Measurements from ENCODE around the gene TMEM203.

TMEM203 gene

GRCh38 chr9:137178201-137178938 lies 27.1 kb downstream of the TMEM203 start:
- Mint-ChIP-seq H3K4me1 (ENCODE audit: low read depth) (peaks cover 7% of the 10 kb centered on the region), H3K4me3 (no peak overlapping the region), H3K27me3 (peaks cover 6% of the 10 kb centered on the region), H3K27ac (no peak overlapping the region), H3K9me3 (no peaks in the 10 kb centered on the region), H3K36me3 (ENCODE audit: low read depth) (peaks cover 51% of the 10 kb centered on the region)
- DNase-seq: no peak

- H3K4me1 Mint-ChIP-seq (ENCODE audit: low read depth): peaks cover 7% of the 10 kb centered on the region
- no peak overlapping the region for H3K4me3 Mint-ChIP-seq
- DNase-seq: peak; percentile 46
- no peak overlapping the region for H3K27ac Mint-ChIP-seq
- peaks cover 34% of the 10 kb centered on the region for H3K36me3 Mint-ChIP-seq (ENCODE audit: low read depth)
- no peaks in the 10 kb centered on the region for H3K9me3 Mint-ChIP-seq
- H3K27me3 Mint-ChIP-seq: peaks cover 23% of the 10 kb centered on the region
These were observed 28.9 kb downstream of the TMEM203 start for GRCh38 chr9:137176302-137177182.

GRCh38 chr9:137175345-137175961 lies 30.0 kb downstream of the TMEM203 start:
- peaks cover 33% of the 10 kb centered on the region for H3K27me3 Mint-ChIP-seq
- no peaks in the 10 kb centered on the region for H3K9me3 Mint-ChIP-seq
- DNase-seq: no peak
- peaks cover 26% of the 10 kb centered on the region for H3K36me3 Mint-ChIP-seq (ENCODE audit: low read depth)
- no peak overlapping the region for H3K27ac Mint-ChIP-seq
- no peak overlapping the region for H3K4me3 Mint-ChIP-seq
- peaks cover 7% of the 10 kb centered on the region for H3K4me1 Mint-ChIP-seq (ENCODE audit: low read depth)

DNA sequence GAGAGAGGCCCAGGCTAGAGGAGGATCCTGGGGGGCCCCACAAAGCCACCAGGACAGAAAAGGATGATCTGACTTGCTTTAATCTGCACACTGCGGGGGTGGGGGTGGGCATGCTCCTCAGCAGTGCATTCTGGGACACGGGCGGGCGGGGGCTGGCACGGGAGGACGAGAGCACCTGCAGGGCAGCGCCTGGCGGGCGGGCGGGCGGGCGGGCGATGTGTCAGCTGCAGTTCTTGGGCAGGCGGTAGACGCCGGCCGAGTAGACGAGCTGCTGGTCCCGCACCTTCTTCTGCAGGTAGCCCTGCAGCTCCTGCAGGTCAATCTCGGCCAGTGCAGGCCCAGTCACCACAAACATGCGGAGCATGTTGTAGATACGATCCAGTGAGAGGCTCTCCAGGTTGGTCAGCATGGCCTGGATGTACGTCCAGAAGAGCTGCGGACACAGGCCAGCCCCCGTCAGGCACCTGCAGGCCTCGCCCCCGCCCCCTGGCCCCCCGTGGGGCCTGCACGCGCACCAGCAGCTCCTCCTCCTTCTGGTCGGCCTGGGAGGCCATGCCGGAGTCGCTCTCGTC lies 30.6 kb downstream of the TMEM203 start:
- H3K36me3 Mint-ChIP-seq (ENCODE audit: low read depth): peaks cover 22% of the 10 kb centered on the region
- H3K27ac Mint-ChIP-seq: no peak overlapping the region
- H3K4me3 Mint-ChIP-seq: no peak overlapping the region
- DNase-seq: no peak
- H3K9me3 Mint-ChIP-seq: no peaks in the 10 kb centered on the region
- peaks cover 39% of the 10 kb centered on the region for H3K27me3 Mint-ChIP-seq
- H3K4me1 Mint-ChIP-seq (ENCODE audit: low read depth): peaks cover 7% of the 10 kb centered on the region

GRCh38 chr9:137173796-137174664 lies 31.4 kb downstream of the TMEM203 start:
- H3K4me1 Mint-ChIP-seq (ENCODE audit: low read depth): peaks cover 7% of the 10 kb centered on the region
- H3K27me3 Mint-ChIP-seq: peaks cover 42% of the 10 kb centered on the region
- DNase-seq: no peak
- peaks cover 15% of the 10 kb centered on the region for H3K36me3 Mint-ChIP-seq (ENCODE audit: low read depth)
- no peak overlapping the region for H3K4me3 Mint-ChIP-seq
- no peaks in the 10 kb centered on the region for H3K9me3 Mint-ChIP-seq
- H3K27ac Mint-ChIP-seq: no peak overlapping the region

- Mint-ChIP-seq H3K36me3 (ENCODE audit: low read depth) (peaks cover 10% of the 10 kb centered on the region), H3K4me3 (no peak overlapping the region), H3K9me3 (no peaks in the 10 kb centered on the region), H3K4me1 (ENCODE audit: low read depth) (peaks cover 10% of the 10 kb centered on the region), H3K27ac (no peak overlapping the region), H3K27me3 (peaks cover 47% of the 10 kb centered on the region)
- DNase-seq: no peak
These were observed 32.3 kb downstream of the TMEM203 start for GRCh38 chr9:137172901-137173795.

DNA sequence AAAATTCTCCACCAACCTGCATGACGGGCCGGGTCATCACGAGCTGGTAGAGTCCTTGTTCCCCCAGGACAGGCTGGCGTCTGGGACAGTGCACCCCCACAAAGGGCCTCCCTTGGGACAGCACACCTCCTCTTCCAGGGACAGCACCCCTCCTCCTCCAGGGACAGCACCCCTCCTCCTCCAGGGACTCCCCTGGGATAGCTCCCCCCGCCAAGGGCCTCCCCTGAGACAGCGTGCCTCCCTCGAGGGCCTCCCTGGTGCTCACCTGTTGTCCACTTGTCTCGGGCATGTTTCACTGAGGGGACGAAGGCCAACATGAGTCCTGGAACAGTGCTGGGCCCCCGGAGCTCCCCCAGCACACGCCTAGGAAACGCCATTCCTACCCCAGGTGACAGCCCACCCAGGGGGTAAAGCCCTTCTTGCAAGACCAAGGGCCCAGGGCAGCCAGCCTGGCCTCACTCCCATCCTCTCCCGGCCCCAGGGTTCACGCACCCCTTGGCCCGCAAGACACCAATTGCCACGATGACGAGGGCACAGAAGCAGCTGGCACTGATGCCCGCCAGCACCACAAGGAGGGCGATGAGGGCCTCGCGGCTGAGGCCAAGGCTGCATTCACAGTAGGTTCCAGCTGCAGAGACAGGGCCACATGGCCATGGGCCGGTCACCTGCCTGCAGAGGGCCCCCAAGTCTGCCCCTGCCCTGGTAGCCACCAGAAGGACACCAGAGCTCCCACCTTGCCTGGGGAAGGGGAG lies 34.1 kb downstream of the TMEM203 start:
- H3K4me1 Mint-ChIP-seq (ENCODE audit: low read depth): peaks cover 12% of the 10 kb centered on the region
- no peak overlapping the region for H3K4me3 Mint-ChIP-seq
- no peak overlapping the region for H3K27ac Mint-ChIP-seq
- no peak for DNase-seq
- H3K36me3 Mint-ChIP-seq (ENCODE audit: low read depth): no peaks in the 10 kb centered on the region
- no peaks in the 10 kb centered on the region for H3K9me3 Mint-ChIP-seq
- H3K27me3 Mint-ChIP-seq: peaks cover 57% of the 10 kb centered on the region

GRCh38 chr9:137170486-137171148 lies 34.8 kb downstream of the TMEM203 start:
- DNase-seq: no peak
- Mint-ChIP-seq H3K4me3 (no peak overlapping the region), H3K9me3 (no peaks in the 10 kb centered on the region), H3K27ac (no peak overlapping the region), H3K36me3 (ENCODE audit: low read depth) (no peaks in the 10 kb centered on the region), H3K27me3 (peaks cover 64% of the 10 kb centered on the region), H3K4me1 (ENCODE audit: low read depth) (peaks cover 12% of the 10 kb centered on the region)

GRCh38 chr9:137169896-137170358 lies 35.5 kb downstream of the TMEM203 start, which contains the start of gene LRRC26:
TSS of gene LRRC26 (minus strand) at chr9:137170051. CDS start at chr9:137169943, 108 bp downstream.
- Mint-ChIP-seq H3K4me1 (ENCODE audit: low read depth) (peaks cover 10% of the 10 kb centered on the region), H3K4me3 (peak within 1 kb of the TSS; percentile 51), H3K9me3 (no peaks in the 10 kb centered on the region), H3K36me3 (ENCODE audit: low read depth) (no peaks in the 10 kb centered on the region), H3K27me3 (peaks cover 71% of the 10 kb centered on the region), H3K27ac (no peak within 1 kb of the TSS)
- DNase-seq: no peak

GRCh38 chr9:137168904-137169856 lies 36.3 kb downstream of the TMEM203 start:
- H3K27me3 Mint-ChIP-seq: peaks cover 79% of the 10 kb centered on the region
- no peaks in the 10 kb centered on the region for H3K36me3 Mint-ChIP-seq (ENCODE audit: low read depth)
- H3K4me1 Mint-ChIP-seq (ENCODE audit: low read depth): peaks cover 6% of the 10 kb centered on the region
- peak; percentile 50 for DNase-seq
- no peak overlapping the region for H3K27ac Mint-ChIP-seq
- peak overlapping the region; percentile 51 for H3K4me3 Mint-ChIP-seq
- no peaks in the 10 kb centered on the region for H3K9me3 Mint-ChIP-seq

GRCh38 chr9:137168573-137168903 lies 36.9 kb downstream of the TMEM203 start:
- Mint-ChIP-seq H3K4me1 (ENCODE audit: low read depth) (peaks cover 5% of the 10 kb centered on the region), H3K9me3 (no peaks in the 10 kb centered on the region), H3K27me3 (peaks cover 77% of the 10 kb centered on the region), H3K4me3 (no peak overlapping the region), H3K27ac (no peak overlapping the region), H3K36me3 (ENCODE audit: low read depth) (no peaks in the 10 kb centered on the region)
- no peak for DNase-seq

Data from activated T-cell treated with anti-CD3 and anti-CD28 coated beads, Interleukin-2, amount 50 U/mL, for 24 hours (primary cell).